Natural killer cell treated with Interleukin-12 subunit alpha and Interleukin-12 subunit beta and Interleukin-15 and Interleukin-18, amount 100 ng/mL, for 72 hours (primary cell): ENCODE data around the gene TENM3. TPM values are rescaled to one million over a fixed set of nuclear protein-coding genes. Genes with fewer than 3 reads are reported as not detected.

Source experiments
- ATAC-seq, 2 donors: fragments of 150-1000 bp; cut with Tn5 transposase in 1 of 2; sonication (Bioruptor Pico), chemical (Tn5 transposase) in 1 of 2; 2 replicates each; pipeline ENCODE4 v1.10.0; 2021
- DNase-seq: peaks from one replicate; pipeline ENCODE4 v3.0.0; 2022; ENCODE audit warnings: low spot score
- H3K27ac Mint-ChIP-seq, 2 donors: 1 replicate in 1 of 2; 2 replicates in 1 of 2; pipeline ENCODE4 v1.8.0; 2022; ENCODE audit warnings: mixed read lengths in 2 of 2, mild to moderate bottlenecking in 1 of 2, moderate library complexity in 1 of 2
- H3K27me3 Mint-ChIP-seq, 2 donors: 1 replicate in 1 of 2; 2 replicates in 1 of 2; pipeline ENCODE4 v1.8.0; 2022; ENCODE audit warnings: mixed read lengths in 2 of 2
- H3K36me3 Mint-ChIP-seq: one replicate; pipeline ENCODE4 v1.8.0; 2022; ENCODE audit warnings: mixed read lengths
- H3K4me1 Mint-ChIP-seq, 2 donors: 1 replicate in 1 of 2; 2 replicates in 1 of 2; pipeline ENCODE4 v1.8.0; 2022; ENCODE audit warnings: low read depth in 2 of 2, mixed read lengths in 2 of 2, mild to moderate bottlenecking in 1 of 2
- H3K4me3 Mint-ChIP-seq: one replicate; pipeline ENCODE4 v1.8.0; 2022; ENCODE audit warnings: mixed read lengths
- H3K9me3 Mint-ChIP-seq: 2 replicates; pipeline ENCODE4 v1.8.0; 2022; ENCODE audit warnings: mixed read lengths
- total RNA-seq, 2 donors: library from RNA; stranded (reverse); gene quantifications; one replicate each; pipeline ENCODE4 v1.2.3, GENCODE V29; 2022

The TENM3 gene
- total RNA-seq, 2 donors from 2014 or later, result not detected

DNA sequence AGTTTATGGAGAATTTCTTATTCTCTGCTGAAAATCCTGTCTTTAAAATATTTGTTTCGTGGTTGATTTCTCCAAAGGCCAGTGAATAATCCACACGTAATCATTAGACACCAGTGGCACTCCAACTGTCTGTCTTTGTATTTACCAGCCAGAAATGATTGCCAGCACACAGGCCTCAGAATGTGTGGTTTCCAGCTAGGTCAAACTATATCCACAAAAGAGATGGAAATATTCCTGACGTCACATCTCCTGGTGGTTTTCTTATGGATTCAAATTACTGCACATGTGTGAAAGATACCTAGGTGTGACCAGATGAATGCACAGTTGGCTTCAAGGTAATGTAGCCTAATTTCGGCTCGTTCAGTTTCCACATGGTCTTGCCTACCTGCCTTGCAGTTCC lies 27.2 kb upstream of the TENM3 start:
- Mint-ChIP-seq H3K27ac (no peak overlapping the region), H3K36me3 (no peaks in the 10 kb centered on the region), H3K4me3 (no peak overlapping the region), H3K27me3 (no peaks in the 10 kb centered on the region), H3K4me1 (no peaks in the 10 kb centered on the region), H3K9me3 (peaks cover 5% of the 10 kb centered on the region)
- DNase-seq (no peak), ATAC-seq (no peak)

DNA sequence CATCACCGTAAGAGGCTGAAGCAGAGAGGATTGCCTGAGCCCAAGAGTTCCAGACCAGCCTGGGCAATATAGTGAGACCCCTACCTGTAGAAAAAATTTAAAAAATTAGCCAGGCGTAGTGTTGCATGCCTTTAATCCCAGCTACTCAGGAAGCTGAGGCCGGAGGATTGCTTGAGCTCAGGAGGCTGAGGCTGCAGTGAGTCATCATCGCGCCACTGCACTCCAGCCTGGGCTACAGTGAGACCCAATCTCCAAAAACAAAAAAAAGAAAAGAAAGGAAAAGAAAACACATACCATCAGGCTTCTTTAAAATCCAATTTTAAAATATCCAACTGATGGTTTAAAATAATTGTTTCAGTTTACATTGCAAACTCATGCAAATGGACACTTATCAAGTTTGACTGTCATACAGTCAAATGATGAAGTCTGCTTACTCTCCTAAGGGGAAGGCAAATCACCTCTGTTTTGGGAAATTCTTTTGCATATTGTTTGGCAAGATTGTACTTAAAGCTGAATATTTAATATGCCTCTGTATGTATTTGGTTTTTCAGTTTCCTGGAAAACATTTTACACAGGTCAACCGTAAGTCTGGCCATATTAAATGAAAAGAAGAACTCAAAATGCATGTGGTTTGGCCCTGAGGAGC lies 23.7 kb upstream of the TENM3 start:
- no peak overlapping the region for H3K4me3 Mint-ChIP-seq
- ATAC-seq, result no peak
- H3K4me1 Mint-ChIP-seq, result no peaks in the 10 kb centered on the region
- no peak for DNase-seq
- no peaks in the 10 kb centered on the region for H3K36me3 Mint-ChIP-seq
- H3K27me3 Mint-ChIP-seq, result no peaks in the 10 kb centered on the region
- H3K27ac Mint-ChIP-seq, result no peak overlapping the region
- H3K9me3 Mint-ChIP-seq, result peaks cover 5% of the 10 kb centered on the region

DNA sequence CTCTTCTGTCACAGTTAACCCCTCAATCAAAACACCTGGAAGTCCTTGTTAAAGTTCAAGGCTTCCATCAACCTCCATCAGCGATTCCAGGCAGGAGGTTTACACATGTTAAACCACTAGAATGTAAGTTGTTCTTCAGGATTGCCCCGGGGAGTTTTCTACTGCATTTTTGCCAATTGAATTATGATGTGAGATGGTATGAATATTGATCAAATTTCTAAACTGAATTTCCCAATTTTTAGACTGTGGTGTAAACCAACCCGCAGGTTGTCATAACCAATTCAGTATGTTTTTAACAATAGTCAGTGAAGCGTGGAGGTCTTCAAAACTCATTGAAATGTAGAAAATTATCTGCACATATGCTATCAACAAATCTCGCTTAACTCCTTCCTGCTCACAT lies 21.2 kb upstream of the TENM3 start:
- no peak overlapping the region for H3K27ac Mint-ChIP-seq
- no peaks in the 10 kb centered on the region for H3K36me3 Mint-ChIP-seq

DNA sequence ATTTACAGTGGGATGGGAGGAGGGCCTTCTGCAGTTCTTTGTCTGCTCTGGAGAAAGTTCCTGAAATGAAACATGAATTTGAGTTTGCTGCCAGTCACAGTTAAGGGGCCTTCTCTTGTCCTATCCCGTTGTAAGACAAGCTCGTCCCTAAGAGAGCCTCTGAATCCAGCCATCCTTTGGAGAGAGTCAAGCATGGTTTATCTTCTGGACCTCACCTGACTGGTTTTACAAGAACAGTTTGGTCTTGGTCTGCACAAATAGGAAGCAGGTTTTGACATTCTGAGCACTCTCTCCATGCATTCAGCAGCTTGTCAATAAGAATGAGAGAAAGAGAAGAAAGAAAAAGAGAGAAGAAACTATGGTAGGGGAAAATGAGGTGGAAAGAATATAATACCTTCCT lies 20.4 kb upstream of the TENM3 start:
- H3K4me1 Mint-ChIP-seq, result no peaks in the 10 kb centered on the region
- H3K9me3 Mint-ChIP-seq, result no peaks in the 10 kb centered on the region
- DNase-seq (no peak), ATAC-seq (no peak)
- no peak overlapping the region for H3K27ac Mint-ChIP-seq
- H3K36me3 Mint-ChIP-seq, result no peaks in the 10 kb centered on the region
- H3K27me3 Mint-ChIP-seq, result no peaks in the 10 kb centered on the region
- no peak overlapping the region for H3K4me3 Mint-ChIP-seq

More for the DNA sequence above, 21.2 kb upstream of the TENM3 start:
- no peaks in the 10 kb centered on the region for H3K9me3 Mint-ChIP-seq
- no peak overlapping the region for H3K4me3 Mint-ChIP-seq
- ATAC-seq, result no peak
- no peak for DNase-seq
- H3K4me1 Mint-ChIP-seq, result no peaks in the 10 kb centered on the region
- no peaks in the 10 kb centered on the region for H3K27me3 Mint-ChIP-seq

DNA sequence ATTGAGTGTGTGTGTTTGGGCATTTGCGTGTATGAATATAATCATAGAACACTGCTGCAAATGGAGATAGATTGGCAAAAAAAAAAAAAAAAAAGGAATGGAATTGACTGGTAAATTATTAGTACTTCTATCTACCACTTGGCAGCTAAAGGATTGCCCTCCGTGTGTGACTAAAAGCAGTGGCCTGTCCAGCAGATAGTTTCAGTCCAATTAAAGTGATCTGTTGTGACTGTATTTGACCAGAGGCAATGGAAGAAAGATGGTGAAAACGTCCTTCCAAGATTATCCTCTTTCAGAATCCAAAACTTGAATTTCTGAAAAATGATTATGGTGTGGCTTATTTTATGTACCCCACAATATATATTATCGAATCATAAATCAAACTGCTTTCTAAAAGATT lies 19.5 kb upstream of the TENM3 start:
- no peaks in the 10 kb centered on the region for H3K36me3 Mint-ChIP-seq
- H3K9me3 Mint-ChIP-seq, result no peaks in the 10 kb centered on the region
- H3K27me3 Mint-ChIP-seq, result no peaks in the 10 kb centered on the region
- no peak overlapping the region for H3K27ac Mint-ChIP-seq
- H3K4me3 Mint-ChIP-seq, result no peak overlapping the region
- ATAC-seq (no peak), DNase-seq (no peak)
- H3K4me1 Mint-ChIP-seq, result no peaks in the 10 kb centered on the region

DNA sequence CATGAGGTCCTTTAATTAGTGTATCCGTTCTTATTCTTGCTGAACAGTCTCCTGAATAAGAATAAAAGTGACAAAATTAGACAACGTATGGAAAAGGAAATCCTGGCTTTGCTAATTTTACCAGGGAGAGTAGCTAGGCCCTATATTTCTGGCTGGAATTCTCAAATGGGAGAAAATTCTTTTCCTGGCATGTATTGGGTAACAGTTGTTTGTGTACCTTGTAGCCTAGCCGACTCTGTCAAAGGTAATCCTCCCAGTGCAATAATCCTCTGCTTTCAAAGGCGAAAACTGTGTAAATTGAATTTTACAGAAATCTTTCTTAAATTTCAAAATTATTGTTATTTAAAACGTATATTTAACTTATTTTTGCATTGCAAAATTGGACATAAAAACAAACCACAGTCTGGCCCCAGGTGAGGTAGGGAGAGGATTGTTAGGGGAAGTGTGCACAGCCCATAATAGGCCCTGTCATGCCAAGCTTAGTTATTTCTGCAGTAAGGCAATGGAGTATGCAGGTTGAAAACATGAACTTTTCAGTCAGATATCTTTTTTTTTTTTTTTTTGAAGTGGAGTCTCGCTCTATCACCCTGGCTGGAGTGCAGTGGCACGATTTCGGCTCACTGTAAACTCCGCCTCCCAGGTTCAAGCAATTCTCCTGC lies 18.9 kb upstream of the TENM3 start:
- Mint-ChIP-seq H3K4me1 (no peaks in the 10 kb centered on the region), H3K9me3 (no peaks in the 10 kb centered on the region), H3K4me3 (no peak overlapping the region), H3K36me3 (no peaks in the 10 kb centered on the region), H3K27me3 (no peaks in the 10 kb centered on the region), H3K27ac (no peak overlapping the region)
- ATAC-seq (no peak), DNase-seq (no peak)

DNA sequence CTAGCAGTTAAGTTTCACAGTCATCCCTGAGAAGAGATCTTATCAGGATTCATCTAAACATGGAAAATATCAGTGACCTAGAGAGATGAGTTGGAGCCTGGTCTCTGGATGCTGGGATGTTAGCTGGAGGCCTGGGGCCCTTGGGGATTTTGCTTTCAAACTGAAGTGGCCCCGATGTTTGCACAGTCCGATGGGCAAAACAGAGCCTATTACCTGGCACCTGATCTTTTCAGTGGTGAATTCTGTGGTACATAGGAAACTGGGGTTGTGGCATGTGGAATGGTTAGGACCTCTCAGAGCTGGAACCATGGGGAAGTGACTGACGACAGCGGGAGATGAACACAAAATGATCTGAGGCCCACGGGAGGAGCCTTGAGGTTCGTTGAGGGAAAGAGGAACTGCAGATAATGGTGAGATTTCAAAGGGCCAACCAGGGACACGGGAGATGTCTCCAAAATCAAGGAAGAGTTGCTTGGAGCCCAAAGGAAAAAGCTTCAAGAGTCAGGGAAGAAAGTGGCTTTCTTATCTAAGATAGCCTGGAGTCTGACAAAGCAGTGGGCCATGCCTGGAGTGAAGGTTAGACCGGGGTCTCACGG lies 17.8 kb upstream of the TENM3 start:
- H3K27me3 Mint-ChIP-seq, result no peaks in the 10 kb centered on the region
- no peak overlapping the region for H3K4me3 Mint-ChIP-seq
- DNase-seq, result no peak
- H3K4me1 Mint-ChIP-seq, result no peaks in the 10 kb centered on the region
- ATAC-seq, result no peak
- H3K9me3 Mint-ChIP-seq, result no peaks in the 10 kb centered on the region
- H3K27ac Mint-ChIP-seq, result no peak overlapping the region
- H3K36me3 Mint-ChIP-seq, result no peaks in the 10 kb centered on the region

DNA sequence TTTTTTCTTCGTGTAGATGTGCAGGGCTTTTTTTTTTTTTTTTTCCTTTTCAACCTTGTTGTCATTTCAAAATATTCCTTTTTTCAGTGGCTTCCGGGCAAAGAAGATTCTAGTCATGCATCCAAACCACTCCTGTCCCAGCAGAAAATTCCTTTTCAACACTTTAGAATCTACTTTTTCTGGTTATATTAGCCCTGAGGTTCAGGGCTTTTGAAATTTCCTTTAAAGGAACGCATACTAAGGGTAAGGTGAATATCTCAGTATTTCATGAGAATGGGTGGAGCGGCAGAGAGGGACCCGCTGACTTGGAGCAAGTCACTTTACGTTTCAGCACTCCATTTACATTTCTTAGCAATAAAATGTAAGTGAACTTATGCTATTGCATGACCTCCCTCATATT lies 15.6 kb upstream of the TENM3 start:
- Mint-ChIP-seq H3K27me3 (no peaks in the 10 kb centered on the region), H3K27ac (no peak overlapping the region), H3K9me3 (no peaks in the 10 kb centered on the region), H3K36me3 (no peaks in the 10 kb centered on the region), H3K4me1 (no peaks in the 10 kb centered on the region), H3K4me3 (no peak overlapping the region)
- ATAC-seq, result no peak
- DNase-seq, result no peak

DNA sequence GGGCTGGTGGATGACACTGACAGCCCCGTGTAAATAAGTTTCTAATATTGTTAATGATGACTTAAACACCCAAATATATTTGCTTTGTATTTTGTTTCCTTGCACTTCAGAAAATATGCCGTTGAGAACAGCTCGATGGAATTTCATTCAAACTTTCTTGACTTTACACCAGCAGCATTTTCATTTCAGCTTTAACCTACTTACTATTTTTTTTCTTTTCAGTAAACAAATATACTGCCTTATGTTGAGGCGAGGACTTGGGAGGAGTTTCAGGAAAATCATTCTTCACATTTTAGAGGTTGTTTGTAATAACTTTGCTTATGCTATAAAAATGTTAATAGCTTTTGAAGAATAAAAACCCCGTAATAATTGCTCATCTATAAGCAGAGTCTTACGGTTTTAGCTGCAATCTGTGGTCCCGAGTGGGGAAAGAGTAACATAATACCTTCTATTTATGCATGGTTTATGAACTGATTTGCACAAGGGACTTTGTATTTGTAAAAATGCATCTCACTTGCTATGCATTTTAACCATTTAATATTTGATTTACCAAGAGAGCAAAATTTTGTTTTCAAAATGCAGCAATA lies 14.1 kb upstream of the TENM3 start:
- no peaks in the 10 kb centered on the region for H3K27me3 Mint-ChIP-seq
- no peaks in the 10 kb centered on the region for H3K9me3 Mint-ChIP-seq
- H3K4me1 Mint-ChIP-seq, result no peaks in the 10 kb centered on the region
- ATAC-seq (no peak), DNase-seq (no peak)
- H3K36me3 Mint-ChIP-seq, result no peaks in the 10 kb centered on the region
- no peak overlapping the region for H3K27ac Mint-ChIP-seq
- no peak overlapping the region for H3K4me3 Mint-ChIP-seq

DNA sequence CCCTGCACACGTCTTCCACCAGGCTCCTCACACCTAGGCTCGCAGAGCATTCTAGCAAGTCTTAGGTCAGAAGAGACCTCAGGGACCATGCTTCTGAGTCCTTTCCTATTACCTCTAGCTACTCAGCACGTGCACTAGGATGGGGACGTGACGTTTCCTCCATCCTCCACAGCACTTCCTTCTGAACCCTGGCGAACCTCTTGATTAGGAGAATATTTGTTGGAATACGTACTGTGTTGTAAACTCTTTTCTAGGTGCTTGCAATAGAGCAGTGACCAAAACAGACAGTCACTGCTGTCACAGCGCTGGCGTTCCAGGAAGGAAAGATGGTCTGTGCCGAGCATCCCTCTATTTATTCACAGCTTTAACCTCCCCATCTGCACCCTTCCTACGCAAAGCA lies 12.9 kb upstream of the TENM3 start:
- Mint-ChIP-seq H3K4me1 (no peaks in the 10 kb centered on the region), H3K9me3 (no peaks in the 10 kb centered on the region), H3K4me3 (no peak overlapping the region), H3K27ac (no peak overlapping the region), H3K36me3 (no peaks in the 10 kb centered on the region), H3K27me3 (no peaks in the 10 kb centered on the region)
- ATAC-seq (no peak), DNase-seq (no peak)

DNA sequence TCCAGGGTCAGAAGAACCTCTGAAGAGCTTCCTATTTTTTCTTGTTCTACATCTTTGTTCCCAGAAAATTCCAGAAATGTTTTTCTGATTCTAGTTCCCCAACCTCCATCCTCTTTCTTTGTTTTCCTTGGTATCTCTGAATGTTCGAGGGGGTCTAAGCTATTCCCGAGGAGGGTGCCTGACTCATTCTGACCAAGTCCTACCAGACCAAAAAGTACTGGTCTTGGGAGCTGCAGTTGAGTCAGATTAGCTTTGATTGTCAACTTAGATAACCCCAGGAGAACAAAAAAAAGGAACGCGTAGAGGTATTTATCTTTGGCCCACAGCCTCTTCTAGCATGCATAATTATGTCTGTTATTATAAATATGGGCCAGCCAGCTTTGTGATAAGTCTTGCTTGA lies 12.1 kb upstream of the TENM3 start:
- Mint-ChIP-seq H3K9me3 (peaks cover 4% of the 10 kb centered on the region), H3K4me1 (no peaks in the 10 kb centered on the region), H3K4me3 (no peak overlapping the region), H3K36me3 (no peaks in the 10 kb centered on the region), H3K27ac (no peak overlapping the region), H3K27me3 (no peaks in the 10 kb centered on the region)
- DNase-seq, result no peak
- no peak for ATAC-seq

DNA sequence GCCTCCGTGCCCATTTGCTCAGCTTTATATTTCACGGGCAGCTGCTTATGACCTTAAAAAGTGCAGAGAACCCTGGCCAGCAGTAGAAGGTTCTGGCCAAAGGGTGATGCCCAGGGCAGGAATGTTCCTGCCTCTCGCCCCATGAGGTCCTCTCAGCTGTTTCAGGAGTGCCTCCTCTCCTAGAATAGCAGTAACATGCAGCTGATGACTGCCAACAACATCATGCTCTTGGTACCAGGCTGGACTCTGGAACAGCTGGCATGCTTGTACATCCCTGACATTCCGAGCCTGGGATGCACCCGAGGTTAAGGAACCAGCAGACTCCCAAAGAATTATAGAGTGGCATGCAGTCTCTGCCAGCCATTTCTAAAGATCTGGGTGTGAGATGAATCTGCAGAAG lies 11.7 kb upstream of the TENM3 start:
- DNase-seq (no peak), ATAC-seq (no peak)
- no peaks in the 10 kb centered on the region for H3K27me3 Mint-ChIP-seq
- H3K4me1 Mint-ChIP-seq, result no peaks in the 10 kb centered on the region
- H3K9me3 Mint-ChIP-seq, result peaks cover 4% of the 10 kb centered on the region
- no peak overlapping the region for H3K27ac Mint-ChIP-seq
- no peaks in the 10 kb centered on the region for H3K36me3 Mint-ChIP-seq
- H3K4me3 Mint-ChIP-seq, result no peak overlapping the region

DNA sequence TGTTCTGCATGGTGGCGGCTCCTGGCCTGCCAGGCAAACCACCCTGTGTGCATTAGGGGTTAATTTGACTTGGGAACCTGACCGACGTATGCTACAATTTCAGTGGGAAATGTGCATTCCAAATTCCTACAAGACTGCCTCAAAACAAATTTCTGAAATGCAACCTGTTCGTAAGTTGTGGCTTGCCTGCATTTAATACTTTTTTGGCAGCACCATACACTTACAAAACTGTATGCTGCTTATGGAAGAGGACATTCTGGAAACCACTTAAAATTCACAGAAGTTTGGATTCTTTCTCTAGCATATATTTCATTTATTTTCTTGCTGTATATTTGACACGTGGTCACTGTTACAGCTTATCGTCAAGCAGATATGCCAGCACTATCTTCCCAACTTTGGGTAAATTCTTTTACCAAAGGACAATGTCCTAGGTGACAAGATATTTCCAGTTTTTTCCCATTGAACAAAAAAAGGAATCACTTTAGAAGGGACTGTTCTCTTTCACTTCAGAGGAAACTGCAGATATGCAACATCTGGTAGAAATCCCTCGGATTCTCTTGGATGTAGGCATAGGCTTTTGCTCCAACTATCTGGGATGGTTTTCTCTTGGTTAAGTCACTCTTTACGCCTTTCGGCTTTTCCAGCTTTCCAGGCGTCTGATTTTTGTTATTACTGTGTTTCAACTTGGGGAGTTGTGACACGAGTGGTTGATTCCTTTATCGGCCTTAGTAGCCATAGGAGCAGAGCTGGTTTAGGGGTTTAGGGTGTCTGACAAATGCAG lies 9.7 kb upstream of the TENM3 start:
- Mint-ChIP-seq H3K4me1 (no peaks in the 10 kb centered on the region), H3K27ac (no peak overlapping the region), H3K27me3 (no peaks in the 10 kb centered on the region), H3K9me3 (peaks cover 8% of the 10 kb centered on the region), H3K36me3 (no peaks in the 10 kb centered on the region), H3K4me3 (no peak overlapping the region)
- ATAC-seq (no peak), DNase-seq (no peak)
